ENCODE measurements around the gene FXYD3. TPM values are rescaled to one million over a fixed set of nuclear protein-coding genes. Genes with fewer than 3 reads are reported as not detected.

Gene FXYD3, protein sequence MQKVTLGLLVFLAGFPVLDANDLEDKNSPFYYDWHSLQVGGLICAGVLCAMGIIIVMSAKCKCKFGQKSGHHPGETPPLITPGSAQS
- total RNA-seq: not detected in 2 replicates

DNA sequence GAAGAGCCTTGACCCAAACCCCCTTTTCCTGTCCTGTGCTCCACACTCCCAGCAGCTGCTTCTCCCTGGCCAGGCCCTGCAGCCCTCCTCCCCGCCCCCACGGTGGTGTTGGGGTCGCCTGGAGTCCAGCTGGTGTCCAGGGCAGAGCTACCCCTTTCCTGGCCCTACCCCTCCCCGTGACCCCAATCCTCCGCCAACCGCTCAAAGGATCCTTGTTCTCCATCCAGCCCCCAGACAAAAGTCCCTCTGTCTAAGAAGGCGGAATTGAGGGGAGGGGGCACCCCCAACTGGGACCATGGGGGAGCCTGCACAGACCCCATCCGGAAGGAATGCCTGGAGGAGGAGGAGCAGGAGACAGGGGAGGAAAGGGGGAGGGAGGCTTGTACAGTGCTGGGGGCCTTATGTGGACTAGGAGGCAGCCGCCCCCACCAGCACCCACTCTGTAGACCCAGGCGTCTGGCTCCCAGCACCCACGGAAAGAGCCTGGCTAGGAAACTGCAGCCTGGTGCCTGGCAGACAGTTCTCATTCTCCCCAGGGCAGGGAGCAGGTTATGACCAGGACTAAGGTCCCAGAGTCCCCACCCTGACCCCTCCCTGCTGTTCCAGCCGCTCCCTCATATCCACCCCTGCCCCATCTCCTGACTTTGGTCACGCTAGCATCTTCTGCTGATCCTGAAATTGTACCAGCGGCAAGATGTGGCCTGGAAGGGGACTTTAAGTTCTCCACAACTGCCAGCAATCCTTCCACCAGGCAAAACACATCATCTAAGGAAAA lies at the start of gene FXYD3:
FXYD3 (plus strand) TSS at position 647 of the 775 bp plus-strand sequence. CDS start 3,554 bp downstream, outside the sequence.

DNA sequence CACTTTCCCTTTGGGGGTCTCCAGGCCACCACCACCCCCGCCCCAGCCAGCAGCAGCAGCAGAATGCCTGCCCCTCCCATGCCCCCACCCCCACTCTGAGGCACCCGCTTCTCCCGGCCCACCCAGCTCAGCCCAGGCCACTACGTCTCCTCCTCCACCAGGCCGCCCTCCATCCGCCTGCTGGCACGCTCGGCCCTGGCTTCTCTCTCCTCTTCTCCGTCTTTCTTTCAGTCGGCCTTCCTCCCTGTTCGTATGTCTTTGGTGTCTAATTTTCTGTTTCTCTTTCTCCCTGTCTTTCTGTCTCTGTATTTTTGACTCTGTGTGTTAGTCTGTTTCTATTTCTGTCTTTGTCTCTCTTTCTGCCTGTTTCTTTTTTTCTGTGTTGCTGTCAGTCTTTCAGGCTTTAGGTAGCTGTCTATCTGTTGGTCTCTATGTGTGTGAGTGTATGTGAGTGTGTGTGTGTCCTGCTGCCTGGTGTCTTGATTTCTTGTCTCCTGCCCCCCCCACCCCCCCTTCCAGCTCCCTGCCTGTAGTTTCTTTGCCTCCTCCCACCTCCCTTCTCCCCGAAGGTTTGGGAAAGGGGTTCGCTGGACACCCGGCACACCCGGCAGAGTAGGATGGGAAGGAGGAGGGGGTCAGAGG lies 19.1 kb downstream of the FXYD3 start, which contains the start of gene LGI4:
LGI4 (minus strand) TSS at position 459 of the 642 bp plus-strand sequence; CDS start at position 80, 379 bp downstream.

DNA sequence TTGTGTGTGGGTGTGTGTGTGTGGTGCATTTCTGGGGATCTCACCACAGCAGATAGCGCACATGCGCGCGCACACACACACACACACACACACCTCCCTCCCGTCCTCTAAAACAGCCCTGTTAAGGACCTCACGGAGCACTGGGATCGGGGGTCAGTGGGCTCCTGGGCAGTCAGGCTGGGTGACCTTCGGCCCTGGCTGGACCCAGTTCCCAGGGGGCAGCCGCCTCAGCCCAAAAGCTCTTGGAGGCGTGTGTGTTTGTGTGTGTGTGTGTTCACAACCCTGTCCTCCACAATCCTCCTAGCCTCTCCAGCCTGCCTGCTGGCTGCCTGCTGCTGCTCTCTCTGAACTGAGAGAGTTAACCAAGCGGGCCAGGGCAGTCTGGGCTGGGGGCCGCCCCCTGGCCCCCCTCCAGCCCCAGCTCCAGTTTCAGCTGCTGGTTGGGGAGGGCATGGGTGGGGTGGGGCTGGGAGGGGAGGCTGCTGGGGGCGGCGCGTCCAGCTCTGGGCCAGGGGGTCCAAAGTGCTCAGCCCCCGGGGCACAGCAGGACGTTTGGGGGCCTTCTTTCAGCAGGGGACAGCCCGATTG lies 22.8 kb downstream of the FXYD3 start, which contains the start of gene FXYD1:
FXYD1 (plus strand) TSS at position 520 of the 588 bp plus-strand sequence. CDS start 1,256 bp downstream, outside the sequence.

DNA sequence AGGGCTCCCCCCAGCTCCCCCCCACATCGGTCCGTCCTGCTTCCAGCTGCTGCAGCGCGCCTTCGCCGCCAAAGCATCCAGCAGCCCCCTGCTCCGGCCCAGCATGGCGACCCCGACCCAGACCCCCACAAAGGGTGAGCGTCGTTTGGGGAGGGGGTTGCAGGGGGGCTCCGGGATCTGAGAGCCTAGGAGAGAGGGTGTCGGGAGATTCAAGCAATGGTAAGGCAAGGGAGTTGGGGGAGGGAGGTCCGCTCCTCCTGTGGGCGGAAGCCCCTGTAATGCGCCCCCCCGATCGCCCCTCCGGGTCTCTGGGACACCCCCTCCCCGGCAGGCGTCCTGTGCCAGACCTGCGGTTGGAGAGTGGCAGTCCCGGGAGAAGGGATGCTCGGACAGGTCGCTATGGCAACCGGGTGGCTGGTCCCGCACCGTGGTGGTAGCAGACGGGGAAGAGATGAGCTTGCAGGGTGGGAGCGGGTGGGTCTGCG lies 27.6 kb downstream of the FXYD3 start, which contains the start of gene FXYD7:
FXYD7 (plus strand) TSS at position 25 of the 485 bp plus-strand sequence; CDS start at position 104, 79 bp downstream.

DNA sequence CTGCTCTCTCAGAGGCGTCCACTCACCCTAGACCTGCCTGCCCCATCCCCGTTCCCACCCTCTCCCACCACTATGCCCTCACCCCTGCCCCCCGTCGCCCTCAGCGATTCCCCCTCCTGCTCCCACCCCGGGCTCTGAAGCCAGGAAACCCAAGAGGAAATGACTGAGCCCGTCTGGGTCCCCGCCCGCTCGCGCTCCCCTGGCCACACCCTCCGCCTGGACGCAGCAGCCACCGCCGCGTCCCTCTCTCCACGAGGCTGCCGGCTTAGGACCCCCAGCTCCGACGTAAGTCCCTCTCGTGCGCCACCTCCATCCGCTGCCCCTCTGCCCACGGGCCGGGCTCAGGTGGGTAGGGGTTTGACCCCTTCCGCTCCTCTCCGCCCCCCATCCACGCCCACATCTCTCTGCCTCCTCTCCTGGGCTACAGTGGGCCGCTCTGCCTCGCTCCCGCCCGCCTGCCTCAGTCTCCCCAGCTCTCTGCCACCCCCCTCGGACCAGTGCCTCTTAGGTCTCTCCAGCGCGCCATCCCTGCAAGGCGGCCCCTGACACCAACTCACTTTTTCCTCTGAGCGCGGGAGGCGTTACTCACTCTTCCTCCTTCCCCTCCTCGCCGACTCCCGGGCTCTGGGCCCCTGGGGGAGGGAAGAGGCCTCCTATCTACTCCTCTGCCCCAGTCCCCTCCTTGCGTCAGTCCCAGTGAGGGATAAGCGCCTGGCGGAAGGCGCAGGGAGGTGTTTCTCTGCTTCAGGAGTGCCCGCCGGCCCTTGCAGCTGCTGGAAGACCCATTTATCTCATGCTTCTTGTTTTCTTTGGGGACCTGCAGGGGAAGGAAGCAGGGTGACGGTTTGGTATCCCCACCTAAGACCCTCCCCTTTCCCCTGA lies 39.1 kb downstream of the FXYD3 start, which contains the start of gene FXYD5:
FXYD5 (plus strand) TSS at position 211 of the 882 bp plus-strand sequence. CDS start 816 bp downstream, outside the sequence.

Small RNA genes lying within 50 kb of the gene (small RNA-seq; reads per million reads assigned to genes)
- gene AC020907.2: not detected

Other genes with a start within 250 kb of the FXYD3 start
- 4.0 and 4.5 TPM in 2 replicates for gene ZNF30, start 188.9 kb upstream of the FXYD3 start, total RNA-seq
- 24.3 and 30.2 TPM in 2 replicates for gene ZNF792, start 151.6 kb upstream of the FXYD3 start, total RNA-seq
- gene GRAMD1A, start 115.5 kb upstream of the FXYD3 start, total RNA-seq: 61.4 and 71.5 TPM in 2 replicates
- 10.6 and 11.6 TPM in 2 replicates for gene SCN1B, start 85.4 kb upstream of the FXYD3 start, total RNA-seq
- gene HPN, start 74.1 kb upstream of the FXYD3 start, total RNA-seq: 0.13 TPM in 1 of 2 replicates, not detected in the other
- gene LGI4, start 19.2 kb downstream of the FXYD3 start, total RNA-seq: not detected in 2 replicates
- not detected in 2 replicates for gene FXYD1, start 23.0 kb downstream of the FXYD3 start, total RNA-seq
- gene FXYD7, start 27.4 kb downstream of the FXYD3 start, total RNA-seq: not detected in 2 replicates
- gene FXYD5, start 38.9 kb downstream of the FXYD3 start, total RNA-seq: 51.3 and 72.5 TPM in 2 replicates
- gene FAM187B, start 112.9 kb downstream of the FXYD3 start, total RNA-seq: not detected in 2 replicates
- 0.27 and 0.36 TPM in 2 replicates for gene LSR, start 133.2 kb downstream of the FXYD3 start, total RNA-seq
- gene USF2, start 153.1 kb downstream of the FXYD3 start, total RNA-seq: 41.4 and 46.5 TPM in 2 replicates
- gene HAMP, start 166.7 kb downstream of the FXYD3 start, total RNA-seq: not detected in 2 replicates
- gene MAG, start 176.3 kb downstream of the FXYD3 start, total RNA-seq: 0.27 TPM in 1 of 2 replicates, not detected in the other
- 1.1 TPM in 1 of 2 replicates, not detected in the other for gene CD22, start 213.4 kb downstream of the FXYD3 start, total RNA-seq
- gene FFAR1, start 232.1 kb downstream of the FXYD3 start, total RNA-seq: not detected in 2 replicates
- gene FFAR3, start 242.6 kb downstream of the FXYD3 start, total RNA-seq: not detected in 2 replicates

All from thoracic aorta endothelial cell (primary cell).